ENCODE measurements around the gene PRKCI.

The PRKCI gene

DNA sequence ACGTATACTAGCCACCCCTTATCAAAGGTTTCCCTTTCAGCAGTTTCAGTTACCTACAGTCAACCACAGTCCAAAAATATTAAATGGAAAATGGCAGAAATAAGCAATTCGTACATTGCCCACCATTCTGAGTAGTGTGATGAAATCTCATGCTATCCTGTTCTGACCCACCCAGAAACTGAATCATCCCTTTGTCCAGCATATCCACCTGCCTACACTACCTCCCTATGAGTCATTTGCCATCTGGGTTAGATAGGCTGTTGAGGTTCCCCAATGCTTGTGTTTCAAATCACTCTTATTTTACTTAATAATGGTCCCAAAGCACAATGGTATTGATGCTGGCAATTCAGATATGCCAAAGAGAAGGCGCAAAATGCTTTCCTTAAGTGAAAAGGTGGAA lies 25.4 kb upstream of the PRKCI start:
- H3K4me3 ChIP-seq (ENCODE audit: low read length), result no peak overlapping the region
- TF ChIP-seq, protein P1, sequence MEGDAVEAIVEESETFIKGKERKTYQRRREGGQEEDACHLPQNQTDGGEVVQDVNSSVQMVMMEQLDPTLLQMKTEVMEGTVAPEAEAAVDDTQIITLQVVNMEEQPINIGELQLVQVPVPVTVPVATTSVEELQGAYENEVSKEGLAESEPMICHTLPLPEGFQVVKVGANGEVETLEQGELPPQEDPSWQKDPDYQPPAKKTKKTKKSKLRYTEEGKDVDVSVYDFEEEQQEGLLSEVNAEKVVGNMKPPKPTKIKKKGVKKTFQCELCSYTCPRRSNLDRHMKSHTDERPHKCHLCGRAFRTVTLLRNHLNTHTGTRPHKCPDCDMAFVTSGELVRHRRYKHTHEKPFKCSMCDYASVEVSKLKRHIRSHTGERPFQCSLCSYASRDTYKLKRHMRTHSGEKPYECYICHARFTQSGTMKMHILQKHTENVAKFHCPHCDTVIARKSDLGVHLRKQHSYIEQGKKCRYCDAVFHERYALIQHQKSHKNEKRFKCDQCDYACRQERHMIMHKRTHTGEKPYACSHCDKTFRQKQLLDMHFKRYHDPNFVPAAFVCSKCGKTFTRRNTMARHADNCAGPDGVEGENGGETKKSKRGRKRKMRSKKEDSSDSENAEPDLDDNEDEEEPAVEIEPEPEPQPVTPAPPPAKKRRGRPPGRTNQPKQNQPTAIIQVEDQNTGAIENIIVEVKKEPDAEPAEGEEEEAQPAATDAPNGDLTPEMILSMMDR (IDR thresholded peaks at IDR 0.05; ENCODE audit: low read depth, low read length, poor library complexity, severe bottlenecking), result no peak
- TF ChIP-seq EZH2phosphoT487 (IDR thresholded peaks at IDR 0.05; ENCODE audit: borderline replicate concordance, low read length), result no peak

DNA sequence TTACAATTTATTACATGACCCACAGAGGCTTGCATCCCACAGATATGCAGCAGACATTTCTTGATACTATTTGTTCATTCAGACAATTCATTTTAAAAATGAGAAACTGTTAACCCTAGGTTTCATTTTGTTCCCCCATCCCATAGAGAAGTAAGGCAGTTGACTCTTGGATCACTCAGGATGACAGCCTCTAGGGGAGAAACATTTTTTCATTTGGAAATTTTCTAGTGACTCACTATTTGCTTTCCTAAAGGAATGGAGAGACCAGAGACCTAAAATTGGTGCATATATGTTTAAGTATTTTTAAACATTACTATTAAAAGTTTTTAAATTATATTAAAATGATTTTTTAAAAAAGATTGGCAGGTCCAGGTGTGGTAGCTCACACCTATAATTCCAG lies 21.2 kb upstream of the PRKCI start:
- H3K4me2 ChIP-seq (ENCODE audit: low read length), result no peak overlapping the region
- peaks cover 12% of the 10 kb centered on the region; the same call in 1 of the 2 replicates for H3K27me3 ChIP-seq (ENCODE audit: control insufficient read depth, low read length)
- no peaks in the 10 kb centered on the region for H3K79me2 ChIP-seq (ENCODE audit: control insufficient read depth, low read length)
- no peaks in the 10 kb centered on the region for H3K9me3 ChIP-seq (ENCODE audit: control insufficient read depth, insufficient read depth, low read length)
- no peak overlapping the region for H3K4me3 ChIP-seq (ENCODE audit: low read length)
- peaks cover 6% of the 10 kb centered on the region for H3K4me1 ChIP-seq (ENCODE audit: control insufficient read depth, low read length)
- TF ChIP-seq, protein P1 (IDR thresholded peaks at IDR 0.05; ENCODE audit: low read depth, low read length, poor library complexity, severe bottlenecking), result no peak
- no peak for TF ChIP-seq EZH2phosphoT487 (IDR thresholded peaks at IDR 0.05; ENCODE audit: borderline replicate concordance, low read length)
- no peaks in the 10 kb centered on the region for H3K9me2 ChIP-seq (replicated peaks; ENCODE audit: control insufficient read depth, low read length)
- no peaks in the 10 kb centered on the region for H4K20me1 ChIP-seq (ENCODE audit: control insufficient read depth, insufficient read depth, low read depth, low read length)
- H3K27ac ChIP-seq (ENCODE audit: low read depth, low read length), result no peak overlapping the region
- H3F3A ChIP-seq (ENCODE audit: control insufficient read depth, insufficient read depth), result no peaks in the 10 kb centered on the region
- no peaks in the 10 kb centered on the region for H3K36me3 ChIP-seq (ENCODE audit: control insufficient read depth, low read length)

More for the DNA sequence above, 25.4 kb upstream of the PRKCI start:
- Histone ChIP-seq H3K79me2 (ENCODE audit: control insufficient read depth, low read length) (no peaks in the 10 kb centered on the region), H3K9me3 (ENCODE audit: control insufficient read depth, insufficient read depth, low read length) (no peaks in the 10 kb centered on the region), H3F3A (ENCODE audit: control insufficient read depth, insufficient read depth) (no peaks in the 10 kb centered on the region), H3K36me3 (ENCODE audit: control insufficient read depth, low read length) (no peaks in the 10 kb centered on the region), H4K20me1 (ENCODE audit: control insufficient read depth, insufficient read depth, low read depth, low read length) (no peaks in the 10 kb centered on the region), H3K4me2 (ENCODE audit: low read length) (no peak overlapping the region), H3K27ac (ENCODE audit: low read depth, low read length) (no peak overlapping the region), H3K9me2 (replicated peaks; ENCODE audit: control insufficient read depth, low read length) (no peaks in the 10 kb centered on the region), H3K27me3 (ENCODE audit: control insufficient read depth, low read length) (peaks cover 12% of the 10 kb centered on the region; the same call in 1 of the 2 replicates), H3K4me1 (ENCODE audit: control insufficient read depth, low read length) (peaks cover 6% of the 10 kb centered on the region)

DNA sequence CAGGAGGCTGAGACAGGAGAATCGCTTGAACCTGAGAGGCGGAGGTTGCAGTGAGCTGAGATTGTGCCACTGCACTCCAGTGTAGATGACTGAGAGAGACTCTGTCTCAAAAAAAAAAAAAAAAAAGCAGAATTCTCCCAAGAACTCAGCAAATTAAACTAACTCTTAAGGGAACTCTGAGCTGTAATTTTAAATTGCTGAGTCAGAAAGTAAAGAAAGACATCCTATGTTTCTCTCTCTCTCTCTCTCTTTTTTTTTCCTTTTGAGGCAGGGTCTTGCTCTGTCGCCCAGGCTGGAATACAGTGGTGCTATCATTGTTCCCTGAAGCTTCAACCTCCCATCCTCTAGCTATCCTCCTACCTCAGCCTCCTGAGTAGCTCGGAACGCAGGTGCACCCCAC lies 20.7 kb upstream of the PRKCI start:
- peaks cover 12% of the 10 kb centered on the region; the same call in 1 of the 2 replicates for H3K27me3 ChIP-seq (ENCODE audit: control insufficient read depth, low read length)
- no peak overlapping the region for H3K4me3 ChIP-seq (ENCODE audit: low read length)
- H3F3A ChIP-seq (ENCODE audit: control insufficient read depth, insufficient read depth), result no peaks in the 10 kb centered on the region
- no peaks in the 10 kb centered on the region for H3K36me3 ChIP-seq (ENCODE audit: control insufficient read depth, low read length)
- peaks cover 6% of the 10 kb centered on the region for H3K4me1 ChIP-seq (ENCODE audit: control insufficient read depth, low read length)
- TF ChIP-seq, protein P1 (IDR thresholded peaks at IDR 0.05; ENCODE audit: low read depth, low read length, poor library complexity, severe bottlenecking), result no peak
- TF ChIP-seq EZH2phosphoT487 (IDR thresholded peaks at IDR 0.05; ENCODE audit: borderline replicate concordance, low read length), result no peak
- no peak overlapping the region for H3K4me2 ChIP-seq (ENCODE audit: low read length)
- no peaks in the 10 kb centered on the region for H4K20me1 ChIP-seq (ENCODE audit: control insufficient read depth, insufficient read depth, low read depth, low read length)
- H3K27ac ChIP-seq (ENCODE audit: low read depth, low read length), result no peak overlapping the region
- H3K79me2 ChIP-seq (ENCODE audit: control insufficient read depth, low read length), result no peaks in the 10 kb centered on the region
- H3K9me3 ChIP-seq (ENCODE audit: control insufficient read depth, insufficient read depth, low read length), result no peaks in the 10 kb centered on the region
- no peaks in the 10 kb centered on the region for H3K9me2 ChIP-seq (replicated peaks; ENCODE audit: control insufficient read depth, low read length)
